ENCODE data around the gene BNIP3.
"Not testable (repeated sequence)": the region's sequence is repeated elsewhere in the genome, so short reads cannot be mapped to it uniquely, and the experiment has no call there.

The BNIP3 gene

DNA sequence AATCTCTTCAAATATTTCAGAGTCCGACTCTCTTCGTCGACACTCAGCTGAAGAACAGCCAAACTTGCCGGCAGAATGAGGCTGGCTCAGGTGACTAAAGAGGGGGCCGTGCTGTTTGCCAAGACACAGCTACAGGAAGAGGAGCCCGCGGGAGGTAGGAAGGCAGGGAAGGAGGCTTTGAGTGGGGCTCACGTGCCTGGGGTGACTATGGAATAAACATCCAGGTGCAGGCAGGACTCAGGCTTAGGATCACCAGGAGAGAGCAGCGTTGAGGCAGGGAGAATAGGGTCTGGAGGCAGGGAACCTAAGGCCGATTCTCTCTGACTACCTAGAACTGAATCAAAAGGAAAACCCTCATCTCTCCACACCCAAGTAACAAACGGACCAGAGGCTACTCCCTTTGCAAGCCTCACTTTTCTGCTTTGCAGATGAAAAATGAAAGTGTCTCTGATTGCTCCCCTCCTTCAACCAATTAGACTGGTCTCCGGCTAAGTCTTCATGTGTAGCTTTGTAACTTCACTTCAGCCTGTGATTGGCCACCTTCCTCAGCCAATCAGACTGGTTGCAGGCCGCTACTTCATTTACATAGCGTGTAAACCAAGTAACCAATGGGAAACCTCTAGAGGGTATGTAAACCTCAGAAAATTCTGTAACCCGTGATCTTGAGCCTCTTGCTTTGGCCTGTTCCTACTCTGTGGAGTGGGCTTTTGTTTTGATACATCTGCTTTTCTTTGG lies 19.7 kb upstream of the BNIP3 start:
- no peak for DNase-seq (ENCODE audit: low spot score)

- no peak for DNase-seq (ENCODE audit: low spot score)
These were observed 17.3 kb upstream of the BNIP3 start for GRCh38 chr10:131998845-131999681.

GRCh38 chr10:131998050-131998844 lies 16.5 kb upstream of the BNIP3 start:
- no peak for DNase-seq (ENCODE audit: low spot score)

- no peak for DNase-seq (ENCODE audit: low spot score)
These were observed 15.8 kb upstream of the BNIP3 start for GRCh38 chr10:131997366-131998049.

DNA sequence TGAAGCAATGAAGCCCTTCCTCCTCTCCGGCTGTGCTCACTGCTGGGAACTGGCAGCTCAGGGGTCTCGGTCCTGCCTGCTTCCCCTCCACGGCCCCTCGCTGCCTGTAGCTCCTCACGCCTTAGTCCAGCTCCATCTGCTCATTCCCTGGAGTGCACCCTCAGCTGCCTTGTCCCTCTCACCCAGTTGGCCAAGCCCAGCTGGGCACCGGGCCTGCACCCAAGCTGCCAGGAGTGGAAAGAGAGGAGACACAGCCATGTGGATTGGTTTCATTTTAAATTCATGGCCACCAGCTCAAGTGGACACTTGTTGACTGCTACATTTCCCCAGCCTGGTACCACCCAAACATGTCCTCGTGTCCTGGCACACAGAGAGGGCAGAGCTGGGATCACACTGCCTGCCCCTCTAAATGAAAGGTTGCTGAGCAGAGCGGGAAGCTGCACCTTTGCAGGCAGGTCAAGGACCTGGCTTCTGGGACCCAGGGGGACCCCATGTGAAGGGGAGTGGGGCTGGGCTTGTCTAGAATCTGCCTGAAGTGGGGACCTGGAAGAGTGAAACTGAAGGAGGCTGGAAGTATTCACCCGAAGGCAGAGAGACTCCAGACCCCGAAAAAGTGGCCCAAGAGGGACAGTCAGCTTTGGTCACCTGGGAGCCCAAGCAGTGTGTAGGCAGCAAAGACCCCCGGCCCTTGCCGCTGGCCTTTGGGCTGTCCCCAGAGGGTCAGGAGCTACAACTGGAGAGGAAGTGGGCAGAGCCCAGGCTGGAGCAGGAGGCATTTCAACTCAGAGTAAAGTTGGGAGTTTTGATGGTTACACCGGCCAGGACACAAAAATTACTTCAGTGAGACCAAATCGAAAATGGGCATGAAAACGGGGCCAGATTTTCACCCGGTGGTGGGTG lies 15.0 kb upstream of the BNIP3 start:
- no peak for DNase-seq (ENCODE audit: low spot score)

GRCh38 chr10:131994435-131994834 lies 12.7 kb upstream of the BNIP3 start:
- DNase-seq (ENCODE audit: low spot score) = no peak

GRCh38 chr10:131993275-131993674 lies 11.6 kb upstream of the BNIP3 start:
- no peak for DNase-seq (ENCODE audit: low spot score)

- no peak for DNase-seq (ENCODE audit: low spot score)
These were observed 10.0 kb upstream of the BNIP3 start for GRCh38 chr10:131991726-131992125.

GRCh38 chr10:131987786-131988185 lies 6.1 kb upstream of the BNIP3 start:
- DNase-seq (ENCODE audit: low spot score) = not testable (repeated sequence)

DNA sequence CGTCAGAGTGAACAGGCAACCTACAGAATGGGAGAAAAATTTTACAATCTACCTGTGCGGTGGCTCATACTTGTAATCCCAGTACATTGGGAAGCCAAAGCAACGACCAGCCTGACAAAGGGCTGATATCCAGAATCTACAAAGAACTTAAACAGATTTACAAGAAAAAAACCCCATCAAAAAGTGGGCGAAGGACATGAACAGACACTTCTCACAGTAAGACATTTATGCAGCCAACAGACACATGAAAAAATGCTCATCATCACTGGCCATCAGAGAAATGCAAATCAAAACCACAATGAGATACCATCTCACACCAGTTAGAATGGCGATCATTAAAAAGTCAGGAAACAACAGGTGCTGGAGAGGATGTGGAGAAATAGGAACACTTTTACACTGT lies 5.6 kb upstream of the BNIP3 start:
- DNase-seq (ENCODE audit: low spot score) = not testable (repeated sequence)

- not testable (repeated sequence) for DNase-seq (ENCODE audit: low spot score)
These were observed 5.1 kb upstream of the BNIP3 start for GRCh38 chr10:131986851-131987250.

- DNase-seq (ENCODE audit: low spot score) = peak; percentile 85
These were observed 2.1 kb upstream of the BNIP3 start for GRCh38 chr10:131983780-131984179.

GRCh38 chr10:131982796-131983195 lies 1.1 kb upstream of the BNIP3 start:
- no peak for DNase-seq (ENCODE audit: low spot score)

DNA sequence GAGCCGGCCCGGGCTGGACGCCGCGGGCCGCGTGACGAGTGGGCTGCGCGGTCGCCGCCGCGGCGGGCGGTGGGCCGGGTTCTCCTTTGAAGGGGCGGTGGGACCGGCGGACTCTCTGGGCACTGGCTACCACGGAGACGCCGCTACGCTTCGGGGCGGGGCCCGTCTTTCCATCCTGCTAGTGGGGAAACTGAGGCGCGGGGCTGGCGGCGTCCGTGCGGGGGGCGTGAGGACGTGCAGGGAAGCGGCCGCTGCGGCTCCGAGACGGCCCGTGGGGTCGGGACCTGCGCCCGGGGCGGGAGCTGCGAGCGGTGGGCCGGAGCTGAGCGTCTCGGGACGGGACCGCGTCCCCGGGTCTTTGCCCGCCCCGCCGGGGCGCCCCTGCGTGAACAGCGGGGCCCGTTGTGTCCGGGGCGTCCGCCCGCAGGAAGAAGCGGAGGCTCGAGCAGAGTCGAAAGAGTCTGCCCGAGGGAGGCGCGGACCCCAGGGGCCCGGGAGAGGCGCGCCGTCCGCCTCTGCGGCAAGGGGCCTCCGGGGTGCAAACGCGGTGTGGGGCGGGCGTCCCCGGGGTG lies 548 bp upstream of the BNIP3 start:
- no peak for DNase-seq (ENCODE audit: low spot score)

- no peak for DNase-seq (ENCODE audit: low spot score)
These were observed 828 bp downstream of the BNIP3 start for GRCh38 chr10:131980761-131981428.

- no peak for DNase-seq (ENCODE audit: low spot score)
These were observed 1.4 kb downstream of the BNIP3 start for GRCh38 chr10:131980321-131980720.

- DNase-seq (ENCODE audit: low spot score) = no peak
These were observed 1.9 kb downstream of the BNIP3 start for GRCh38 chr10:131979821-131980270.

- no peak for DNase-seq (ENCODE audit: low spot score)
These were observed 2.4 kb downstream of the BNIP3 start for GRCh38 chr10:131979336-131979735.

- no peak for DNase-seq (ENCODE audit: low spot score)
These were observed 2.9 kb downstream of the BNIP3 start for GRCh38 chr10:131978851-131979250.

DNA sequence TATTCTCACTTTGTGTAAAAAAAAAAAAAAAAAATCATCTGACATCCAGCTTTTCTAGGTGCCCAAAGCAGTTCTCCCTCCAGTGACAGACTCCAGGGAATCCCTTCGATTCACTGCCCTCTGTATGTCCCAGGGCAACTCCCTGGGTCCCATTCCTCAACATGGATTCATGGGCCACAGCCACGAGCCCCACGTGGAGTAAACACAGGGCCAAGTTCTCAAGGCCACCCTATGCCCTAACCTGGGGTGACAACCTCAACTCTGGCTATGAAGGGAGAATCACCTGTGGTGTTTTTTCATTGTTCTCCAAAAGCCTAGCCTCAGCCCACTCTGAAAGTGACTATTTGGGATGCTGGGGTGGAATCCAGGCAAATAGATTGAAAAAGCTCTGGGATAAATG lies 3.4 kb downstream of the BNIP3 start:
- DNase-seq (ENCODE audit: low spot score) = no peak

Data from RKO (cell line).